Fibroblast of the conjunctiva (primary cell): ENCODE data around the gene GCFC2.

Experiments used
- DNase-seq: peaks from one replicate; pipeline ENCODE4 v3.0.0-alpha.2; 2010; ENCODE audit warnings: low read depth

GCFC2 gene

DNA sequence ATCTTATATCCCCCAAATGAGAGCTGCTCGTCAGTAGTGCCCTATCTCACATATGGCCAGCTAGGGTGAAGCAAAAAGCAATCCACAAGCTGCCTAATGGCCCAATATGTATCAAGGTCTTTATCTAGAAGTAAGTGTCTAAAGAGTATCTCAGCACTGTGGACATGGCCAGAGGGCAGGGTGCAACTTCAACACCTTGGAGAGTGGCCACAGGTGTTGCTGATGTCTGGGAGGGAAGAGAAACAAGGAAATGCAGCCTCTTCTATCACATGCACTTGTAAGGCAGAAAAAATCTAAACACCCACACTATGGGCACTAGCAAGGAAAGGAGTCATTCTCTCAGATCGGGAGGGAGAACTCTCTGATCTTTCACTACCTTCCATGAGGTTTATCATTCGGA lies 87.8 kb downstream of the GCFC2 start:
- DNase-seq = no peak

DNA sequence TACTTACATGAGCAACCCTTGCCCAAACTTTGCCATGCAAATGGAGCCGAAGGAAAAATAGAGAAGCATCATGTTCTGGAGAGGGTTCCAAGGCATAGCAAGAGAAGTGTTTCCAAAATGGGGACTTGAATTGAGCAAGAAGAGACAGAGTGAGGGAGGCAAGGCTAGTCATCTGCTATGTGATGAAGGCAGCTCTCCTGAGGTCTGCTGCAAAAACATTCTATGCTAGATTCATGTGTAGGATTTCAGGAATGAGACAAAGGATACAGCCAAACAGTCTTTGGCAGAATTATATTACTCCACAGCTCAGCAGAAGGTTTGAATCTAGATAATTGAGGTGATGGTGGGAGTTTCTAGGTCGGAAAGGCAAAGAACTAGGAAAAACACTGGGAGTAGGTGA lies 88.2 kb downstream of the GCFC2 start:
- DNase-seq = no peak

DNA sequence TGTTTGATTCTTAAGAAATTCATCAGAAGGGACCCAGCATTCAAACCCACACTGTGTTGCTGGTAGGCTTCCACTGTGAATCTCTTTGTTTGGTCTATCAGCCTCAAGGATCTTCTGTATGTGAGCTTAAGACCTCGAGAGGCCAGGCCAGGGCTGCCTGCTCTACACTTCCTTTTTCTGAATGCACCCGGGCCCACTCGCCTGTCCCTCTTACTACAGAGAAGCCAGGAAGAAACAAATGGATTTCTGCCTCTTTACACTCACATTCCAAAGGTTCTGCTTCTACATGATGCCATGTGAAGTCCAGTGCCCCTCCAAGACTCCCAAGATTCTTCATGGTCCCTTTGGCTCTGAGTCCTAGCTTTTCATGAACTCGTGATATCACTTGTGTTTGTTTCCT lies 89.5 kb downstream of the GCFC2 start:
- DNase-seq = no peak

DNA sequence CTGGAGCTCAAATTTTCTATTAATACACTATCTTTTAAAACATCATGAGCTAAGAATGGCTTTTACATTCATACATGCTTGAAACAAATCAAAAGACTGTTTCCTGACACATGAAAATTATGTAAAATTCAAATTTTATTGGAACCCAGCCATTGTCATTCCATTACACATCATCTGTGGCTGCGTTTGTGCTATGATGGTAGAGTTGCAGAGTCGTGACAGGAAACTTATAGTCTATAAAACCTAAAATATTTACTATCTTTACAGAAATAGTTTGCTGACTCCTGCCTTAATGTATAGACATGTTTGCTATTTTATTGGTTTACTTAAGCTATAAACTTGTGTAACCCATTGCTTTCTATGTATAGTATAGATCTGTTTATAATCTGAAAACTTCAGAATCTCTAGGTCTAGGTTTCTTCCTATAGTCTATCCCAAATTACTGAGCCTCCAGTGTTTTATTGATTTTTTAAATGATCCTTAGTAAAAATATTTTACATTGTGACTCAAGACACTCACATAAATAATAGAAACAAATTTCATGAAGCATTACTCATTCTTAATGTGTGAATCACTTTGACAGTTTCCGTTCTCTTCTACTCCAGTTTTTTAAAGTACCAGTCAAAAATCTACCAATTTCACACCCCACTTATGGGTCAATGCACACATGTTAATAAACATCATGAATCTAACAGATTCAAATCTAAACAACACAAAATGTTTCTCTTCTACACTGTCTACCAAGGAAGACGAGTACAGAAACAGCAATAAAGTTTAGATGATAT lies 90.6 kb downstream of the GCFC2 start:
- no peak for DNase-seq

DNA sequence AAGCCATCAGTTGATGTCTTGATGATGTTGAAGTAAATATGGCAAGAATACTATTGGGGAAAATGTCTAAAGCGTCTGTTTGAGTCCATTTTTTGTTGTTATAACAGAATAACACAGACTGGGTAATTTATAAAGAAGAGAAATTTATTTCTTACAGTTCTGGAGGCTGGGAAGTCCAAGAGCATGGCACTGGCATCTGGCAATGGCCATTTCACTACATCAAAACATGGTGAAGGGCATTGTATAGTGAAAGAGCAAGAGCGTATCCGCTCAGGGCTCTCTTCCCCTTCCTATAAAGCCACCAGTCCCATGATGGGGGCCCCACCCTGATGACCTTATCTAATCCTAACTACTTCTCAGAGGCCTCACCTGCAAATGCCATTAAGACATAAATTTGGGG lies 93.8 kb downstream of the GCFC2 start:
- no peak for DNase-seq

DNA sequence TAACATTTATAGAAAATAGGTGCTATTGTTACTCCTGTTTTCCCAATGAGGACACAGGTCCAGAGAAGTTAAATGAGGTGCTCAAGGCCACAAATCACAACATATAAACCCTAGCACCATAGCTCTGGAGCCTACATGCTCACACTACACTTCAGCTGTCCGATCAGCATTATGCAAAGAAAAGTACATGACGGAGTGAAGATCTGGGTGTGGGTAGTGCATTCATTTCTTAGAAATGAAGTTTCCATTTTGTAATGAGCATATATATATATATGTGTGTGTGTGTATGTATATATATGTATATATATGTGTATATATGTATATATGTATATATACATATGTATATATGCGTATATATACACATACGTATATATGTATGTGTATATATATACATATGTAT lies 94.3 kb downstream of the GCFC2 start:
- no peak for DNase-seq

DNA sequence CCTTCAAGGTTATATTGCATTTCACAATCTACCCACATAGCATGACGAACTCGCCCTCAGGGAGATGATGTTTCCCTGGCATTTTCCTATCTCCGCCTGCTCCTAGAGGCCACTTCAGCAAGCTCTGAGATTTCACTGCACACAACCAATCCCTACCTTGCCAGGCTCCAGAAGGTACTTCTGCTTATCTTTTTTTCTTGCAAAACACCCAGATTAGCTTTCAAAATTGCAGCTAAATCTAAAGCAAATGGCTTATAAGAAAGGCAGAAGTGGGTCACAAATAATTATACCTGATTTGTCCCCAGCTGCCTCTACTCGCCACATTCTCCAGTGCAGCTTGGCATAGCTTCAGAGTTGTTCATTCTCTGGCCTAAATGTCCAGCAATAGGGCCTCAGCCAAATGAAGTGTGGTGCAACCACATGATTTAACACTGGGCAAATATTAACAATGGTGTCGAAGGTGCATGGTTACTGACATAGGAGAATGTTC lies 96.5 kb downstream of the GCFC2 start:
- DNase-seq = no peak

DNA sequence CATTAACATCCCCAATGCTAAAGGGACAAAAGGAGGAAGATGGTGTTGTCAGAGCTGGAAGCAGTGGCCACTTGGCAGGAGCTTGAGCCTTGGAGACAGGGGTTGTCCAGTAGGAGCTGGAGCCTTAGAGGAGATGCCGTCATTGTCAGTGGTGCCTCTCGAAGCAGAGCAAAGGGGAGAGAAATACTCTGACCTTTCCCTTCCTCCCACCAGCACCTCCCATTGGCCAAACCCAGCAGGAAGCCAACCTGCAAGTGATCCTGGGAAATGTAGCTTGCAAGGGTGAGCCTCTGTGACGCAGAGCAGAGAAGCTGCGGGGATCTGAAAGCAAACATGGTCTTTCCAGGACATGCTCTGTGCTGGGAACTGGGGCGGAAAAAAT lies 97.9 kb downstream of the GCFC2 start:
- DNase-seq = no peak
